Upper lobe of left lung (tissue), 6 donors: ENCODE results near the gene ATP6V0B. TPM values are rescaled to one million over a fixed set of nuclear protein-coding genes. Genes with fewer than 3 reads are reported as not detected.

Experiments
- ATAC-seq, 2 donors: fragments of 200-7000 bp; cut with Tn5 transposase; one replicate each; pipeline ENCODE4 v1.9.1; 2022; ENCODE audit warnings: mild to moderate bottlenecking in 2 of 2, moderate library complexity in 2 of 2; ENCODE audit not compliant: low FRiP score in 2 of 2
- DNase-seq, 2 donors: peaks; one replicate each; pipeline ENCODE4 v3.0.0-alpha.2; 2019 to 2020
- H3K27ac ChIP-seq, 4 donors: fragments of 200-600 bp; sonication (generic); one replicate each; pipeline ENCODE4 v1.5.1; 2016 to 2019
- H3K27me3 ChIP-seq, 4 donors: fragments of 200-600 bp; sonication (generic); one replicate each; pipeline ENCODE4 v1.5.1; 2017 to 2019
- H3K36me3 ChIP-seq, 4 donors: fragments of 200-600 bp; sonication (generic); one replicate each; pipeline ENCODE4 v1.5.1; 2016 to 2019
- H3K4me1 ChIP-seq, 4 donors: fragments of 200-600 bp; sonication (generic); one replicate each; pipeline ENCODE4 v1.5.1; 2018 to 2019
- H3K4me3 ChIP-seq, 4 donors: fragments of 200-600 bp; sonication (generic); one replicate each; pipeline ENCODE4 v1.5.1; 2017 to 2019; ENCODE audit warnings: mild to moderate bottlenecking in 2 of 4, moderate library complexity in 1 of 4
- H3K9me3 ChIP-seq, 4 donors: fragments of 200-600 bp; sonication (generic); one replicate each; pipeline ENCODE4 v1.5.1; 2018 to 2019
- CTCF ChIP-seq, 6 experiments: fragments of 450-650 bp in 4 of 6; fragments of 200-600 bp in 2 of 6; sonication (generic) in 2 of 6; IDR thresholded peaks; one replicate each; pipeline ENCODE4 v1.5.1; 2016 to 2019; ENCODE audit warnings: antibody characterized with exemption in 6 of 6
- EP300 ChIP-seq, 4 donors: sonication (generic); formaldehyde crosslinking; IDR thresholded peaks; one replicate each; pipeline ENCODE4 v1.5.1; 2017; ENCODE audit warnings: antibody characterized with exemption in 4 of 4, control low read depth in 2 of 4
- POLR2A ChIP-seq, 4 donors: fragments of 450-650 bp; IDR thresholded peaks; one replicate each; pipeline ENCODE4 v1.5.1; 2016 to 2017; ENCODE audit warnings: antibody characterized with exemption in 4 of 4, mild to moderate bottlenecking in 2 of 4
- POLR2AphosphoS5 ChIP-seq, 2 donors: sonication (generic); formaldehyde crosslinking; IDR thresholded peaks; one replicate each; pipeline ENCODE4 v1.5.1; 2017; ENCODE audit warnings: antibody characterized with exemption in 2 of 2
- WGBS, 2 donors: methylation state at CpG; one replicate each; pipeline ENCODE4 v1.1.5; 2017 to 2018; 5-methylcytosine and 5-hydroxymethylcytosine counted together
- total RNA-seq, 6 donors: library from RNA; depleted of rRNA in 4 of 6; stranded (reverse); fragments of >200 nt in 4 of 6; gene quantifications; one replicate each; pipeline versions ENCODE4 v1.1.0 to v1.2.1, GENCODE V29; 2016 to 2021
- donor health status: DM: no; HTN: no; CAD: no; lungs with moderate emphysema.
- donor health status: DM: no; HTN: yes; CAD: no; lungs with severe emphysema.

ATP6V0B gene
- total RNA-seq, 6 donors from 2014 or later, result 98.0 to 225 (median 161) TPM

- WGBS, 2 donors, result 2 to 8% methylated on average over 18 to 34 of the region's 34 CpGs
These were observed 645 bp downstream of the ATP6V0B start for GRCh38 chr1:43975249-43975961.

GRCh38 chr1:43976045-43976444 is 1.3 kb downstream of the ATP6V0B start:
- peak overlapping the region in 3 of 4 donors; percentile 93 to 99 (median 95) for H3K27ac ChIP-seq
- WGBS, 2 donors, result 63 to 93% methylated on average over 4 of the region's 4 CpGs
- no peaks in the 10 kb centered on the region for H3K9me3 ChIP-seq
- ATAC-seq (no peak), DNase-seq (no peak)
- H3K27me3 ChIP-seq, result no peaks in the 10 kb centered on the region
- H3K4me3 ChIP-seq, result peak overlapping the region; percentile 67 to 99 (median 88)
- H3K4me1 ChIP-seq, result peaks cover 45 to 66% (median 52%) of the 10 kb centered on the region in 4 donors
- TF ChIP-seq POLR2AphosphoS5 (IDR thresholded peaks at IDR 0.05) (no peak), CTCF (IDR thresholded peaks at IDR 0.05) (no peak), EP300 (IDR thresholded peaks at IDR 0.05) (no peak), POLR2A (IDR thresholded peaks at IDR 0.05) (no peak)
- peaks cover 4 to 36% (median 22%) of the 10 kb centered on the region in 4 donors for H3K36me3 ChIP-seq

More at GRCh38 chr1:43975249-43975961, 645 bp downstream of the ATP6V0B start:
- H3K36me3 ChIP-seq, result peaks cover 4 to 36% (median 22%) of the 10 kb centered on the region in 4 donors
- ATAC-seq (peak; percentile 34 to 66), DNase-seq (peak in 1 of 2 donors; percentile 83)
- H3K4me3 ChIP-seq, result peak overlapping the region; percentile 67 to 99 (median 88)
- H3K27me3 ChIP-seq, result no peaks in the 10 kb centered on the region
- peaks cover 45 to 66% (median 53%) of the 10 kb centered on the region in 4 donors for H3K4me1 ChIP-seq
- TF ChIP-seq EP300 (IDR thresholded peaks at IDR 0.05) (no peak), CTCF (IDR thresholded peaks at IDR 0.05) (peak in 1 of 6 experiments; percentile 4), POLR2A (IDR thresholded peaks at IDR 0.05) (no peak)
- peak overlapping the region; percentile 93 to 99 (median 94) for H3K27ac ChIP-seq
- no peaks in the 10 kb centered on the region for H3K9me3 ChIP-seq

GRCh38 chr1:43976890-43977289 is 2.1 kb downstream of the ATP6V0B start:
- Histone ChIP-seq H3K4me1 (peaks cover 45 to 68% (median 53%) of the 10 kb centered on the region in 4 donors), H3K27me3 (no peaks in the 10 kb centered on the region), H3K36me3 (peaks cover 4 to 29% (median 22%) of the 10 kb centered on the region in 4 donors), H3K4me3 (peak overlapping the region in 1 of 4 donors; percentile 93), H3K27ac (no peak overlapping the region), H3K9me3 (no peaks in the 10 kb centered on the region)
- TF ChIP-seq POLR2A (IDR thresholded peaks at IDR 0.05) (no peak), CTCF (IDR thresholded peaks at IDR 0.05) (no peak), POLR2AphosphoS5 (IDR thresholded peaks at IDR 0.05) (no peak), EP300 (IDR thresholded peaks at IDR 0.05) (no peak)
- DNase-seq, result no peak
- ATAC-seq, result no peak
- 94 to 95% methylated on average over 8 of the region's 8 CpGs for WGBS, 2 donors

GRCh38 chr1:43977376-43978263 is 2.9 kb downstream of the ATP6V0B start:
- ATAC-seq (no peak), DNase-seq (no peak)
- no peak for TF ChIP-seq EP300 (IDR thresholded peaks at IDR 0.05)
- no peak for TF ChIP-seq CTCF (IDR thresholded peaks at IDR 0.05)
- no peak for TF ChIP-seq POLR2A (IDR thresholded peaks at IDR 0.05)
- TF ChIP-seq POLR2AphosphoS5 (IDR thresholded peaks at IDR 0.05), result no peak
- Histone ChIP-seq H3K36me3 (peaks cover 4 to 22% (median 20%) of the 10 kb centered on the region in 4 donors), H3K4me3 (no peak overlapping the region), H3K27ac (no peak overlapping the region), H3K4me1 (peaks cover 45 to 68% (median 53%) of the 10 kb centered on the region in 4 donors), H3K9me3 (no peaks in the 10 kb centered on the region), H3K27me3 (no peaks in the 10 kb centered on the region)
- WGBS, 2 donors, result 89 to 96% methylated on average over 9 of the region's 9 CpGs
